HepG2 (cell line): ENCODE data around the gene RALY. TPM values are rescaled to one million over a fixed set of nuclear protein-coding genes. Genes with fewer than 3 reads are reported as not detected.
A peak's percentile ranks its signal among the peaks of the same experiment; 100 is the strongest.

ENCODE experiments used
- ATAD3A ChIP-seq: sonication (generic); formaldehyde crosslinking; IDR thresholded peaks from 2 replicates; pipeline ENCODE4 v1.4.0; 2020; ENCODE audit warnings: missing genetic modification reagents
- CEBPB ChIP-seq: IDR thresholded peaks from 2 replicates; pipeline ENCODE4 v1.6.1; 2011; ENCODE audit warnings: low read depth, low read length, improper control_type of control experiment, borderline replicate concordance
- CREM ChIP-seq, 2 experiments: sonication (generic) in 1 of 2; formaldehyde crosslinking in 1 of 2; IDR thresholded peaks; 2 replicates each; pipeline versions ENCODE4 v1.4.0 to v1.6.1; 2016 to 2020; ENCODE audit warnings: antibody characterized with exemption in 1 of 2, mild to moderate bottlenecking in 1 of 2, missing genetic modification reagents in 1 of 2
- DR1 ChIP-seq: sonication (generic); formaldehyde crosslinking; IDR thresholded peaks from 2 replicates; pipeline ENCODE4 v1.8.0; 2021; ENCODE audit warnings: mild to moderate bottlenecking, missing genetic modification reagents, inconsistent platforms
- FOXJ3 ChIP-seq: sonication (generic); formaldehyde crosslinking; IDR thresholded peaks from 2 replicates; pipeline ENCODE4 v1.4.0; 2020; ENCODE audit warnings: missing genetic modification reagents, mild to moderate bottlenecking, borderline replicate concordance
- GZF1 ChIP-seq: sonication (generic); formaldehyde crosslinking; IDR thresholded peaks from 2 replicates; pipeline ENCODE4 v1.5.1; 2020; ENCODE audit warnings: mild to moderate bottlenecking, missing genetic modification reagents
- HDAC2 ChIP-seq: sonication (generic); formaldehyde crosslinking; IDR thresholded peaks from 2 replicates; pipeline ENCODE4 v1.4.0; 2020; ENCODE audit warnings: missing genetic modification reagents
- HNF4G ChIP-seq, 2 experiments: sonication (generic) in 1 of 2; formaldehyde crosslinking in 1 of 2; IDR thresholded peaks; 2 replicates each; pipeline versions ENCODE4 v1.4.0 to v1.6.1; 2011 to 2020; ENCODE audit warnings: borderline replicate concordance in 2 of 2, low read depth in 2 of 2, mild to moderate bottlenecking in 2 of 2, low read length in 1 of 2, missing genetic modification reagents in 1 of 2, moderate library complexity in 1 of 2
- NFE2L2 ChIP-seq: fragments of 150-350 bp; IDR thresholded peaks from 2 replicates; pipeline ENCODE4 v1.6.1; 2014; ENCODE audit warnings: low read length
- NFIC ChIP-seq: IDR thresholded peaks from 2 replicates; pipeline ENCODE4 v1.6.1; 2012; ENCODE audit warnings: mild to moderate bottlenecking, low read length, inconsistent platforms
- RFX5 ChIP-seq: IDR thresholded peaks from 2 replicates; pipeline ENCODE4 v1.6.1; 2011; ENCODE audit warnings: low read depth, low read length, improper control_type of control experiment
- SMYD3 ChIP-seq: sonication (generic); formaldehyde crosslinking; IDR thresholded peaks from 2 replicates; pipeline ENCODE4 v1.8.1; 2023; ENCODE audit warnings: mild to moderate bottlenecking, missing genetic modification reagents
- ZNF589 ChIP-seq: sonication (generic); formaldehyde crosslinking; conservative IDR thresholded peaks from 2 replicates; pipeline ENCODE4 v1.8.0; 2022; ENCODE audit warnings: mild to moderate bottlenecking, moderate library complexity, missing genetic modification reagents
- ZNF605 ChIP-seq: sonication (generic); formaldehyde crosslinking; IDR thresholded peaks from 2 replicates; pipeline ENCODE4 v1.8.0; 2022; ENCODE audit warnings: mild to moderate bottlenecking, missing genetic modification reagents
- polyA plus RNA-seq, 8 experiments: library from polyadenylated mRNA; depleted of rRNA in 3 of 8; stranded (reverse) in 7 of 8; unstranded in 1 of 8; fragments of >200 nt; fragmentation: Illumina TruSeq in 4 of 8; extraction: Trizol in 4 of 8; gene quantifications; 2 replicates each; pipeline versions ENCODE4 v1.2.1 to v1.2.3, GENCODE V29; 2011 to 2016; ENCODE audit warnings: low read depth in 4 of 8, missing spikeins in 1 of 8, mixed read lengths in 1 of 8; ENCODE audit not compliant: insufficient read depth in 1 of 8
- total RNA-seq, 5 experiments: library from RNA; depleted of rRNA; stranded (reverse); fragments of >200 nt; fragmentation: Illumina TruSeq; extraction: Trizol; gene quantifications; 2 replicates each; pipeline ENCODE4 v1.2.3, GENCODE V29; 2016; ENCODE audit warnings: low read depth in 1 of 5
- TF ChIP-seq, protein P1 (sequence below): sonication (generic); formaldehyde crosslinking; IDR thresholded peaks from 2 replicates; pipeline ENCODE4 v1.4.0; 2020; ENCODE audit warnings: missing genetic modification reagents
- TF ChIP-seq, protein P2 (sequence below): sonication (generic); formaldehyde crosslinking; IDR thresholded peaks from 2 replicates; pipeline ENCODE4 v1.8.0; 2022; ENCODE audit warnings: mild to moderate bottlenecking, missing genetic modification reagents, borderline replicate concordance
- TF ChIP-seq, protein P3 (sequence below): IDR thresholded peaks from 2 replicates; pipeline ENCODE4 v1.6.1; 2012; ENCODE audit warnings: low read depth, low read length, improper control_type of control experiment
- TF ChIP-seq, protein P4 (sequence below): sonication (generic); formaldehyde crosslinking; conservative IDR thresholded peaks from 2 replicates; pipeline ENCODE4 v1.4.0; 2020; ENCODE audit warnings: missing genetic modification reagents

The RALY gene
- total and polyA plus RNA-seq, 2 of the 13 experiments (the other 11 are each of a cell fraction or from before 2014, with no cell fraction given): 178 to 186 TPM

DNA sequence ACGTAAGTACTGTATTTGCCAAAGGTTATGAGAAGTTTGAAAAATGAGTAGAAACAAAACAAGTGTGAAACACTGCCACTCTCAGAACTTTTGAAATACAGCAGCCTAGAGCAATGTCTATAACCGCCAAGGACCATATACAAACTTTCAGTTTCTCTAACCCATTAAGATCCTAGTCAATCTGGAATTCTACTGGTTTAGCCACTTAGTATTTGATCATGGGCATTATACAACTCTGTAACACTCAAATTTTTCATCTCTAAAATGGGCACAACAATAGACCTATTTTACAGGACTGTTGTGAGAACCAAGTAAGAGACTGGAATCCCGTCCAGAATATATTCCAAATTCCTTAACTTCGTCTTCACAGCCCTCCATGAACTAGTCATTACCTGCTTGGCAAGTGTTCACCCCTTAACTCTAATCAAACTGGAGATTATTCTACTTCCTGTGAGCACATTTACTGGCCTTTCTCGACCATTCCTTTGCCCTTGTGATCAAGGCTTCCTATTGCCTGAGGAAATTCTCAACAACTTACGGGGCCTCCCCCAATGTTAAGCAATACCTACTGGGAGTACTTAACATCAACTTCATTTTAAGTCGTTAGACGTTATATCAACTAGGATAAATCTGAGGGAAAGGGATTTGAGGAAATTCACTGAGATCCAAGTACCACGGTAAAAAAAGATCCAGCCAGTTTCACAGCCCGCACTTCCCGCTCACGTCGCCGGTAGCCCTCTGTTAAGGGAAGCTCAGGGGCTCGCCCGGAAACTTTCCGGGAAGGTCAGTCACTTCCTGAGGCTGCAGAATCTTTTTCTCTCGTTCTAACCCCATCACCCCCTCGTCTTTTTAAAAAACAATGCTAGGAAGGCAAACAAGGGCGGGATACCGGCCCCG, 117.3 kb downstream of the RALY start (continued):
- TF ChIP-seq HNF4G (IDR thresholded peaks at IDR 0.05; ENCODE audit: borderline replicate concordance, low read depth, low read length) (no peak), HNF4G (CRISPR knock-in tag; IDR thresholded peaks at IDR 0.05; ENCODE audit: borderline replicate concordance, low read depth) (peak; percentile 10; the same call in 1 of the 2 replicates), FOXJ3 (CRISPR knock-in tag) (0 out of 2 replicates have a peak, but pooled peaks have one; percentile 12), NFE2L2 (0 out of 2 replicates have a peak, but pooled peaks have one; percentile 3), SMYD3 (no peak), ATAD3A (CRISPR knock-in tag) (no peak), NFIC (0 out of 2 replicates have a peak, but pooled peaks have one; percentile 15), RFX5 (peak; percentile 15; the same call in 1 of the 2 replicates), ZNF605 (no peak), CREM (IDR thresholded peaks at IDR 0.05) (peak; percentile 37; the same call in 1 of the 2 replicates), CREM (CRISPR knock-in tag; IDR thresholded peaks at IDR 0.05) (no peak), GZF1 (CRISPR knock-in tag) (peak; percentile 52; the same call in 1 of the 2 replicates), CEBPB (peak; percentile 84), DR1 (CRISPR knock-in tag) (no peak), HDAC2 (CRISPR knock-in tag) (no peak; the same call in none of the 2 replicates), ZNF589 (peak; percentile 5; the same call in 1 of the 2 replicates)
- TF ChIP-seq, protein P1, sequence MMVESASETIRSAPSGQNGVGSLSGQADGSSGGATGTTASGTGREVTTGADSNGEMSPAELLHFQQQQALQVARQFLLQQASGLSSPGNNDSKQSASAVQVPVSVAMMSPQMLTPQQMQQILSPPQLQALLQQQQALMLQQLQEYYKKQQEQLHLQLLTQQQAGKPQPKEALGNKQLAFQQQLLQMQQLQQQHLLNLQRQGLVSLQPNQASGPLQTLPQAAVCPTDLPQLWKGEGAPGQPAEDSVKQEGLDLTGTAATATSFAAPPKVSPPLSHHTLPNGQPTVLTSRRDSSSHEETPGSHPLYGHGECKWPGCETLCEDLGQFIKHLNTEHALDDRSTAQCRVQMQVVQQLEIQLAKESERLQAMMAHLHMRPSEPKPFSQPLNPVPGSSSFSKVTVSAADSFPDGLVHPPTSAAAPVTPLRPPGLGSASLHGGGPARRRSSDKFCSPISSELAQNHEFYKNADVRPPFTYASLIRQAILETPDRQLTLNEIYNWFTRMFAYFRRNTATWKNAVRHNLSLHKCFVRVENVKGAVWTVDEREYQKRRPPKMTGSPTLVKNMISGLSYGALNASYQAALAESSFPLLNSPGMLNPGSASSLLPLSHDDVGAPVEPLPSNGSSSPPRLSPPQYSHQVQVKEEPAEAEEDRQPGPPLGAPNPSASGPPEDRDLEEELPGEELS (CRISPR knock-in tag): no peak
- TF ChIP-seq, protein P2, sequence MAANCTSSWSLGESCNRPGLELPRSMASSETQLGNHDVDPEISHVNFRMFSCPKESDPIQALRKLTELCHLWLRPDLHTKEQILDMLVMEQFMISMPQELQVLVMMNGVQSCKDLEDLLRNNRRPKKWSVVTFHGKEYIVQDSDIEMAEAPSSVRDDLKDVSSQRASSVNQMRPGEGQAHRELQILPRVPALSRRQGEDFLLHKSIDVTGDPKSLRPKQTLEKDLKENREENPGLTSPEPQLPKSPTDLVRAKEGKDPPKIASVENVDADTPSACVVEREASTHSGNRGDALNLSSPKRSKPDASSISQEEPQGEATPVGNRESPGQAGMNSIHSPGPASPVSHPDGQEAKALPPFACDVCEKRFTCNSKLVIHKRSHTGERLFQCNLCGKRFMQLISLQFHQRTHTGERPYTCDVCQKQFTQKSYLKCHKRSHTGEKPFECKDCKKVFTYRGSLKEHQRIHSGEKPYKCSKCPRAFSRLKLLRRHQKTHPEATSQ (CRISPR knock-in tag): no peak
- TF ChIP-seq, protein P3, sequence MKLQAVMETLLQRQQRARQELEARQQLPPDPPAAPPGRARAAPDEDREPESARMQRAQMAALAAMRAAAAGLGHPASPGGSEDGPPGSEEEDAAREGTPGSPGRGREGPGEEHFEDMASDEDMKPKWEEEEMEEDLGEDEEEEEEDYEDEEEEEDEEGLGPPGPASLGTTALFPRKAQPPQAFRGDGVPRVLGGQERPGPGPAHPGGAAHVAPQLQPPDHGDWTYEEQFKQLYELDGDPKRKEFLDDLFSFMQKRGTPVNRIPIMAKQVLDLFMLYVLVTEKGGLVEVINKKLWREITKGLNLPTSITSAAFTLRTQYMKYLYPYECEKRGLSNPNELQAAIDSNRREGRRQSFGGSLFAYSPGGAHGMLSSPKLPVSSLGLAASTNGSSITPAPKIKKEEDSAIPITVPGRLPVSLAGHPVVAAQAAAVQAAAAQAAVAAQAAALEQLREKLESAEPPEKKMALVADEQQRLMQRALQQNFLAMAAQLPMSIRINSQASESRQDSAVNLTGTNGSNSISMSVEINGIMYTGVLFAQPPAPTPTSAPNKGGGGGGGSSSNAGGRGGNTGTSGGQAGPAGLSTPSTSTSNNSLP: peak; percentile 16; the same call in 1 of the 2 replicates
- TF ChIP-seq, protein P4, sequence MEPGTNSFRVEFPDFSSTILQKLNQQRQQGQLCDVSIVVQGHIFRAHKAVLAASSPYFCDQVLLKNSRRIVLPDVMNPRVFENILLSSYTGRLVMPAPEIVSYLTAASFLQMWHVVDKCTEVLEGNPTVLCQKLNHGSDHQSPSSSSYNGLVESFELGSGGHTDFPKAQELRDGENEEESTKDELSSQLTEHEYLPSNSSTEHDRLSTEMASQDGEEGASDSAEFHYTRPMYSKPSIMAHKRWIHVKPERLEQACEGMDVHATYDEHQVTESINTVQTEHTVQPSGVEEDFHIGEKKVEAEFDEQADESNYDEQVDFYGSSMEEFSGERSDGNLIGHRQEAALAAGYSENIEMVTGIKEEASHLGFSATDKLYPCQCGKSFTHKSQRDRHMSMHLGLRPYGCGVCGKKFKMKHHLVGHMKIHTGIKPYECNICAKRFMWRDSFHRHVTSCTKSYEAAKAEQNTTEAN: 0 out of 2 replicates have a peak, but pooled peaks have one; percentile 20
